Measurements from ENCODE around the gene ZSCAN26. TPM values are rescaled to one million over a fixed set of nuclear protein-coding genes. Genes with fewer than 3 reads are reported as not detected.

The ZSCAN26 gene
- total RNA-seq, result 1 to 10 TPM; 5.0 to 6.7 TPM

DNA sequence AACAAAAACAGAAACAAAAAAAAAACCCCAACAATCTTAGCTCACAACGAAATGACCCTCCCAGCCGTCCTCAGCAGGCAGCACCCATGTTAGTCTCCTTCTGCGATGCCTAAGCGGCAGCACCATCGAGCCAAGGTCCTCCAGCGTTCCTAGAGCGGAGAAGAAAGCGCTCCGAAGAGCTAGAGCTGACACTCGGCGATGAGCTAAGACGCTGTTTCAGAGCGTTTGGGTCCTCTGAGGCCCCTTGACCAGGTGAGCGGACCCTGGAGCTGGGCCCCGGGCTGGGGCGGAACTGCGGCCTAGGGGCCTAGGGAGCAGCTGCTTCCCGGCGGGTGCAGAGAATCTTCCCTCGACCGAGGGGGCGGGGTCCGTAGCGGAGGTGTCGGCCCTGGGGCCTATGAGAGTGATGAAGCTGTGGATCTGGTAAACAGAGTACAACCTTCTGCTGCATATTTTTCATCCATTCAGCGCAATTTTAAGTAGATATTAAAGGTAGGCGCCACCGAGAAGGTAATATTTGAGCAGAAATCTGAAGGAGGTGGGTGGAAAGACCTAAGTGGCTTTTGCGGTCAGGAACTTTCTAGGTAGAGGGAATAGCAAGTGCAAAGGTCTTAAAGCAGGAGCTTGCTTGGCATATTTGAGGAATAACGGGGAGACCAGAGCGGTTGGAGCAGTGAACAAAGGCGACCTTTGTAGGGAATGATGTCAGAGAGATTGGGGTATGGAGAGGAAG lies at the start of gene ZSCAN26:
TSS of gene ZSCAN26 (plus strand) at position 182 of the 733 bp plus-strand sequence. CDS start 4,777 bp downstream, outside the sequence.
- Mint-ChIP-seq H3K36me3 (ENCODE audit: low read depth) (peaks cover 4% of the 10 kb centered on the region), H3K27me3 (no peaks in the 10 kb centered on the region), H3K9me3 (ENCODE audit: low read depth) (no peaks in the 10 kb centered on the region), H3K4me1 (peaks cover 32% of the 10 kb centered on the region), H3K4me3 (no peak within 1 kb of the TSS), H3K27ac (no peak within 1 kb of the TSS)
- ChIA-PET POLR2A (interaction anchor here (0.7 to 1.5 kb wide), 7 partner anchors 14 to 132 kb away, joined by 3 to 19 read pairs (median 4); partner anchors contain the start of genes PGBD1, ZKSCAN4 and ZKSCAN8), CTCF (interaction anchor here (0.7 to 2.0 kb wide), 10 partner anchors 9 to 1183 kb away, joined by 3 to 12 read pairs (median 3); partner anchors contain the start of genes NKAPL and ZKSCAN4)
- DNase-seq (peak; percentile 91), ATAC-seq (peak; percentile 90)
- intact Hi-C loops (cut with DNase I, micrococcal nuclease), result loop anchor here (1.0 to 5.0 kb wide), 10 partner anchors 15 to 276 kb away; partner anchors contain the start of genes ZKSCAN4 (in 2 of the 2), ZKSCAN3 (in 1 of the 2), ZKSCAN8 (in 1 of the 2) and ZNF165 (in 1 of the 2)

DNA sequence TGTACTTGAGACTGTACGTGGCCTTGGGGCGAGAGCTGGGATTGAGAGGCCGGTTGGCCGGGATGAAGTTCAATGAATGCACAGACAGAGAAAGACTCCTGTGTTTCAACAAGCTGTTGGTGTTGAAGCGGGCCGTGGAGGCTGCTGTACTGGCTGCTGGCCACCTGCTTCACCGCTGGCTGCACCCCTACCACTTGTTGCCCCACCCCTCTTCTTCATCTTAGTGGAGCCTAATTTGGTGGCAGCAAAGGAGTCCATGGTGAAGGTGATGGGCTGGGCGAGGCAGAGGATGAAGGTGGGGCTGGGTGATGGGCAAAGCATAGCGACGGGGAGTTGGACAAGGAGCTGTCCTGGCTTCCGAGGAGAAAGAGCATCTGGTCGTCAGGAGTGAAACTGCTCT lies 49.1 kb upstream of the ZSCAN26 start:
- H3K4me1 Mint-ChIP-seq, result peaks cover 9% of the 10 kb centered on the region
- DNase-seq (no peak), ATAC-seq (no peak)
- H3K27ac Mint-ChIP-seq, result no peak overlapping the region
- H3K4me3 Mint-ChIP-seq, result peak overlapping the region; percentile 68
- H3K36me3 Mint-ChIP-seq (ENCODE audit: low read depth), result no peaks in the 10 kb centered on the region
- intact Hi-C loops (cut with DNase I, micrococcal nuclease), result no loop called here
- CTCF ChIA-PET, result no interaction called here
- POLR2A ChIA-PET, result interaction anchor here (0.6 kb wide), 2 partner anchors 188 to 440 kb away, joined by 3 read pairs; no protein-coding TSS in a partner anchor
- peaks cover 68% of the 10 kb centered on the region for H3K27me3 Mint-ChIP-seq
- no peaks in the 10 kb centered on the region for H3K9me3 Mint-ChIP-seq (ENCODE audit: low read depth)

DNA sequence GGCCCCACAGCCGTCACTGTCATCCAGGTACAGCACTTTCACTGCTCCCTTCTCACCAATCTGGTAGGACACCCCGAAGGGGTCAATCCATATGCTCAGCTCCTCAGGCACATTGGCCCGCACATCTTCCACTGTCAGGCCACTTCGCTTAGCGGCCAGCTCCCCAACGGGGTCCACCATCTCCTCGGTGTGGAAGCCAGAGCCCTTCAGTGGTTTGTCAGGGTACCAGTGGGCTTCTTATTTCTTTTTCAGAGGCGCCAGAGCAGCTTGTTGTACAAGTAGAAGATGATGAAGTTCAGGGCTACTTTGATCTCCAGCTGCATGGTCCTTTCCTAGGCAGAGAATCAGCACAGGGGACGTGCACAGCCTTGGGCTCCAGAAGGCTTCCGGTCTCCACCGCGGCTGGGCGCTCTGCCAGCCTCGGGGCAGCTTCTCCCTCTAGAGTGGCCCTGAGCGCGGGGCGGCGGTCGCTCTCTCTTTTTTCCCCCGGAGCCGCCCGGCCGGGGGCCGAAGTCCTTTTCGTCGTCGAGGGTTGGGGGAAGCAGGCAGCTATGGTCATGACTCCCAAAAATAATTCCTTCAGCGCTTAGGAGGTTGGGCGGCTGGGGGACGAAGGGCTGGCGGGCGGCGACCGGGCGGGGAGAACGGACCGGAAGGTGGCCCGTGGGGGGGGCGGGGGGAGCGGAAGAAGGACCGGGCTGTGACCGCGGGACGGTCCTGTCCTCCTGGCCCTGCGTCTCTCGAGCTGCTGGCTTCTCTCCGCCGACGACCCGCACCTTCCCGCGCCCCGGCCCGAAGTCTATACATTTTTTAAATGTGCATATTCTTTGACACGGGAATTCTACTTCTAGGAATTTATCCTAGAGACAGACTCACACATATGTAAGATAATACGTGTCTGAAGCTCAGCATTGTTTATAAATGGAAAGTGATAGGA lies 48.4 kb upstream of the ZSCAN26 start:
- POLR2A ChIA-PET, result interaction anchor here (0.6 kb wide), 1 partner anchor 439 kb away, joined by 3 read pairs; no protein-coding TSS in a partner anchor
- H3K4me1 Mint-ChIP-seq, result peaks cover 8% of the 10 kb centered on the region
- peak overlapping the region; percentile 68 for H3K4me3 Mint-ChIP-seq
- no peak overlapping the region for H3K27ac Mint-ChIP-seq
- peaks cover 69% of the 10 kb centered on the region for H3K27me3 Mint-ChIP-seq
- no peaks in the 10 kb centered on the region for H3K9me3 Mint-ChIP-seq (ENCODE audit: low read depth)
- DNase-seq (peak; percentile 50), ATAC-seq (peak; percentile 76)
- no peaks in the 10 kb centered on the region for H3K36me3 Mint-ChIP-seq (ENCODE audit: low read depth)
- intact Hi-C loops (cut with DNase I, micrococcal nuclease), result no loop called here
- CTCF ChIA-PET, result interaction anchor here (1.0 kb wide), 1 partner anchor 11 kb away, joined by 3 read pairs; no protein-coding TSS in a partner anchor

DNA sequence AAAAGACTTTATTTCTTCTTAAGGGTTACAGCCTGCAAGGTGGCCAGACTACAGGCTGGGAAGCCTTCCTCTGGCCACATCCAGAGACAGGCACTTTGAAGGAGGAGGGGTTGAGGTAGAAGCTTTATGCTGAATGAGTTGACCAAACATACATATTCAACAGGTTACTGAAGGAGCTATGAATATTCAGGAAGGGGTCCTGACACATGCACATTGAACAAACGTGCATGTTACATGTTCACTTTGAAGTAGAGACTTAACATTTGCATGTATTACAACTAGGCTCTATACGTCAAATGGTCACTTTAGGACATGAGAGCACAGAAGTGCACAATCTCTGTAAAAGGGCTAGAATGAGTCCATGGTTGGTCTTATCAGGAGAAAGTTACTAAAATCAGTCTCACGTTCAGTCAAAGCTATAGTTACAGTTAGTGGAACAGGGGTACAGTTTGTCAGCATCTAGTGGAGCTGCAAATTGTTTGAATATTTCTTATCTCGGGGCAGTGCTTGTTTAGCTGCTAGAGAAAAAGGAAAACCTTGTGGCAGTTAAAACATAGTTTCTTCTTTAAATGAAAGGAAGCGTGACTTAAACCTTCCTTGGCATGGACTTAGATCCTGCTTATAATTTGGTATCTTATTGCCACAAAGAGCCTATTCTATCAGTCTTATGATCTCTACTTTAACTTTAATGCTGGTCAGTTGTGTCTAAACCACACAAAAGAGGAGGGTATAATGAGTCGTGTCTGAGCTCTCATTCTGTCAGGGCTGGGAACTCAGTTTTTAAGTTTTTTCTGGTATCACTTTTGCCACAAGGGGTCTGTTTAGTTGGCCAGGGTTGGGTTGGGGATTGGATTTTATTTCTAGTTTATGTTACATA lies 46.4 kb upstream of the ZSCAN26 start:
- H3K27ac Mint-ChIP-seq, result no peak overlapping the region
- H3K9me3 Mint-ChIP-seq (ENCODE audit: low read depth), result no peaks in the 10 kb centered on the region
- ChIA-PET CTCF (interaction anchor here (0.6 to 1.3 kb wide), 3 partner anchors 9 to 642 kb away, joined by 3 to 5 read pairs (median 4); no protein-coding TSS in a partner anchor), POLR2A (no interaction called here)
- DNase-seq (no peak), ATAC-seq (no peak)
- peaks cover 12% of the 10 kb centered on the region for H3K4me1 Mint-ChIP-seq
- H3K4me3 Mint-ChIP-seq, result no peak overlapping the region
- peaks cover 65% of the 10 kb centered on the region for H3K27me3 Mint-ChIP-seq
- no peaks in the 10 kb centered on the region for H3K36me3 Mint-ChIP-seq (ENCODE audit: low read depth)
- intact Hi-C loops (cut with DNase I, micrococcal nuclease), result no loop called here

DNA sequence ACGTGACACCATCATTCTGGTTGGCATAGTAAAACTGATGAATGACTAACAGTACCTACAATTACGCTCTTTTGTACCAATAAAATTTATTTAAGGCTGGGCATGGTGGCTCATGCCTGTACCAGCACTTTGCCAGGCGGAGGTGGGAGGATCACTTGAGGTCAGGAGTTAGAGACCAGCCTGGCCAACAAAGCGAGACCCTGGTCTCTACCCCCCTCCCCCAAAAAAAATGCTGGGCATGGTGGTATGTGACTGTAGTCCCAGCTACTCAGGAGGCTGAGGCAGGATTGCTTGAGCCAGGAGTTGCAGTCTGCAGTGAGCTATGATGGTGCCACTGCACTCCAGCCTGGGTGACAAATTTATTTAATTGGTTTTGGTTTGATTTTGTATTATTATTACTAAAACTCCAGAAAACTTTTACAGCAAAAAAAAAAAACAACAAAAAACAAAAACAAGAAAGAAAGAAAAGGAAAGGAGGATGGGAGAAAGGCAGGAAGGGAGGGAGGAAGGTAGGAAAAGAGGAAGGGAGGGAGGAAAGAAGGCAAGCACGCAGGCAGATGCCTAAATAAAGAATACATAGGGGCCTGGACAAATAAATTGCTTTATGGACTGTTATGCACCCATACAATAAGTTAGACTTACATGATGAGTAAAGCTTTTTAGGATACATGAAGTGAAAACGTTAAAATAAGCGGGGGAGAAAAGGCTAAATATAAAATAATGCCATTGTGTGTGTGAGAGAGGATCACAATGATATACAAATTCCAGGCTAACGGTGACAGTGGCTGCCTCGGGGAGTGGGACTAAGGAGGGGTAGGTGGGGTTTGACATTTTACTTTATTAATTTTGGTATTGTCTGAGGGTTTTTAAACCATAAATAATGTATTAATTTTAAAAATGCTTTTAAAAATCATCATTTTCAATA lies 42.5 kb upstream of the ZSCAN26 start:
- H3K27ac Mint-ChIP-seq, result peak overlapping the region; percentile 48
- ChIA-PET CTCF (no interaction called here), POLR2A (no interaction called here)
- DNase-seq, result no peak
- intact Hi-C loops (cut with DNase I, micrococcal nuclease), result no loop called here
- H3K4me3 Mint-ChIP-seq, result peak overlapping the region; percentile 77
- peaks cover 12% of the 10 kb centered on the region for H3K4me1 Mint-ChIP-seq
- no peaks in the 10 kb centered on the region for H3K9me3 Mint-ChIP-seq (ENCODE audit: low read depth)
- H3K36me3 Mint-ChIP-seq (ENCODE audit: low read depth), result no peaks in the 10 kb centered on the region
- H3K27me3 Mint-ChIP-seq, result peaks cover 41% of the 10 kb centered on the region
- no peak for ATAC-seq

DNA sequence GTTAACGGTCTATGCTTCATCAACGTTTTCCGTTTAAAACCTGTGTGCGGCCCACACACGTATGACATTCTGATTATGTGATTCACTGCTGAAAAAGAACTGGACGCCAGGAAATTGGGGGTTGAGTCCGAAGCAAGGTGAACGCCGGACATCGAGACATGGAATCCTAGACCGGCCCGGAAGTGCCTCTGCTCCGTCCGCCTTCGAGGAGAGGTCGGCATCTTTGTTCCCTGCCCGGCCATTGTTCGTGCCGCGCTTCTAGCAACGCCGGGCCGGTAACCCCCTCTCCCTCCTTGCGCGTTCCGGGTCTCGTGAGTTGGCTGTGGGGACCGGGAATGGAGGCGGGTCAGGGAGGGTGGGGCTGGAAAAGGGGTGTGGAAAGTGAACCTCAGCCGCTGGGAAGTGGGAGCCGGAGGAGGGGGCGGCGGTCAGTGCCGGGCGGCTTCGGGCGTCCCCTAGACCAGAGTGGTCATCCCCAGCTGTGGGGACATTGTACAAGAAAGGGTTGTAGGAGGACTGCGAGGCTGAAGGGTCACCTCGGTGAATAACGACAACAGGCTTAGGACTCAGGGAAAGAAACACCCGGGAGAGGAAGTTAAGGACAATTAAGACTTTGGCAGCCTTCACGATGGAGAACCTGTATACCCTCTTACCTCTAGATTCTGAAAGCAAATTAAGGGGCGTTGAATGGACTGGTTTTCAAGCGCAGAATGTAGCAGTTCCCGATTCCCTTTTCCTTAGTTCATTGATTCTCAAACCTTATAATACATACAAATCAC lies 41.7 kb upstream of the ZSCAN26 start, which contains the start of gene ZSCAN9:
TSS of gene ZSCAN9 (plus strand) at position 220 of the 779 bp plus-strand sequence. CDS start 1,810 bp downstream, outside the sequence.
- Mint-ChIP-seq H3K9me3 (ENCODE audit: low read depth) (no peaks in the 10 kb centered on the region), H3K4me3 (peak within 1 kb of the TSS; percentile 77), H3K4me1 (peaks cover 12% of the 10 kb centered on the region), H3K27ac (peak within 1 kb of the TSS; percentile 48), H3K36me3 (ENCODE audit: low read depth) (no peaks in the 10 kb centered on the region), H3K27me3 (peaks cover 34% of the 10 kb centered on the region)
- POLR2A ChIA-PET, result no interaction called here
- DNase-seq (peak; percentile 64), ATAC-seq (peak; percentile 71)
- intact Hi-C loops (cut with DNase I, micrococcal nuclease), result no loop called here
- CTCF ChIA-PET, result no interaction called here

DNA sequence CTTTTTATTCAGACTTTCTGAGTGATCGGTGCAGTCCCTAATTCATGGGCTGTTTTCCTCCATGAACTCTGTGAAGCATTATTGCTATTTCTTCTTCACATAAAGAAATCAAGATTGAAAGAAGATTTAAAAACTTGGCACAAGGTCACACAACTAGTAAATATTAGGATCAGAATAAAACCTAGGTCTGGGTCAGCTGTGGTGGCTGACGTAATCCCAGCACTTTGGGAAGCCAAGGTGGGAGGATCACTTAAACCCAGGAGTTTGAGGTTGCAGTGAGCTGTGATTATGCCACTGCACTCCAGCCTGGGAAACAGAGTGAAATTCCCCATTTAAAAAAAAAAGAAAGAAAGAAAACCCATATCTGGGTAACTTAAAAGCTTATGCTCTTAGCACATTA lies 40.5 kb upstream of the ZSCAN26 start:
- no peak for DNase-seq
- ChIA-PET CTCF (no interaction called here), POLR2A (no interaction called here)
- no peak for ATAC-seq
- H3K9me3 Mint-ChIP-seq (ENCODE audit: low read depth), result no peaks in the 10 kb centered on the region
- peaks cover 12% of the 10 kb centered on the region for H3K4me1 Mint-ChIP-seq
- peaks cover 25% of the 10 kb centered on the region for H3K27me3 Mint-ChIP-seq
- H3K36me3 Mint-ChIP-seq (ENCODE audit: low read depth), result no peaks in the 10 kb centered on the region
- H3K27ac Mint-ChIP-seq, result no peak overlapping the region
- intact Hi-C loops (cut with DNase I, micrococcal nuclease), result no loop called here
- no peak overlapping the region for H3K4me3 Mint-ChIP-seq

DNA sequence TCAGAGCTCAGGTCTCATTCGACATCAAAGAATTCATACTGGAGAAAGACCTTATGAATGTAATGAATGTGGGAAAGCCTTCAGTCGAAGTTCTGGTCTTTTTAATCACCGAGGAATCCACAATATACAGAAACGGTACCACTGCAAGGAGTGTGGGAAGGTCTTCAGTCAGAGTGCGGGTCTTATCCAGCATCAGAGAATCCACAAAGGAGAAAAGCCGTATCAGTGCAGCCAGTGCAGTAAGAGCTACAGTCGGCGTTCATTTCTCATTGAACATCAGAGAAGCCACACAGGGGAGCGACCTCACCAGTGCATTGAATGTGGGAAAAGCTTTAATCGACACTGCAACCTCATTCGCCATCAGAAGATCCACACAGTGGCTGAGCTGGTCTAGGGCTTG lies 34.2 kb upstream of the ZSCAN26 start:
- intact Hi-C loops (cut with DNase I, micrococcal nuclease), result no loop called here
- H3K36me3 Mint-ChIP-seq (ENCODE audit: low read depth), result no peaks in the 10 kb centered on the region
- no peak for DNase-seq
- ATAC-seq, result no peak
- ChIA-PET POLR2A (no interaction called here), CTCF (interaction anchor here (1.0 kb wide), 2 partner anchors 9 to 123 kb away, joined by 3 read pairs; no protein-coding TSS in a partner anchor)
- peaks cover 2% of the 10 kb centered on the region for H3K27me3 Mint-ChIP-seq
- H3K27ac Mint-ChIP-seq, result no peak overlapping the region
- no peak overlapping the region for H3K4me3 Mint-ChIP-seq
- H3K9me3 Mint-ChIP-seq (ENCODE audit: low read depth), result no peaks in the 10 kb centered on the region
- no peaks in the 10 kb centered on the region for H3K4me1 Mint-ChIP-seq

DNA sequence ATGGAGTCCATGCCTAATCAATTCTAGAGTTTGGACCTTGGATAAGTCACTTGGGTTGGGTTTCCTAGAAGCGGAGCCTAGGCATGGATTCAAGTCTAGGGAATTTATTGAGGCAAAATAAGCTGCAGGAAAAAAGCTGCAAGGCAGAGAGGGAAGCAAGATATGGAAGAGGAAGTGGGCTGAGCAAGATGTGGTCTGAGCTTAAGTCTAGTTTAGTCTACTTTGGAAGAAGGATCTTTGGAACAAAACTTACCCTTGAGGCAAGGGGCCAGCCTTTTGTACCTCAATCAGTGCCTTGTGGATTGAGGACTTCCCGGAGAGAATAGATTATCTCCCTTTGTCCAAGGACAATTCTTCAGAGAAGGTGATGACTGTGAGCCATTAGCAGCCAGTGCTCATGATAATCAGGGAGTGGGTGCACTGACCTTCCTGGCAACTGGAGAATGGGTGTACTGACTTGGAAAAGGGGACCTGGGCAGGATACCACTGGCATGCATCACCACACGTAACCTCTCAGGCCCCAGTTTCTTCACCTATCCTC lies 31.0 kb upstream of the ZSCAN26 start:
- DNase-seq (no peak), ATAC-seq (no peak)
- no peak overlapping the region for H3K27ac Mint-ChIP-seq
- no peak overlapping the region for H3K4me3 Mint-ChIP-seq
- intact Hi-C loops (cut with DNase I, micrococcal nuclease), result no loop called here
- no peaks in the 10 kb centered on the region for H3K4me1 Mint-ChIP-seq
- H3K36me3 Mint-ChIP-seq (ENCODE audit: low read depth), result no peaks in the 10 kb centered on the region
- peaks cover 4% of the 10 kb centered on the region for H3K27me3 Mint-ChIP-seq
- no peaks in the 10 kb centered on the region for H3K9me3 Mint-ChIP-seq (ENCODE audit: low read depth)
- CTCF ChIA-PET, result no interaction called here
- POLR2A ChIA-PET, result no interaction called here
